HG02943 (cell line): Measurements from ENCODE around the gene CMTM8.

Source experiments
- ATAC-seq: cut with Tn5 transposase; IDR thresholded peaks from one replicate; pipeline ENCODE4 v1.9.1; 2021; ENCODE audit warnings: mild to moderate bottlenecking, low read depth, moderate library complexity; ENCODE audit not compliant: unreplicated experiment

CMTM8 gene

DNA sequence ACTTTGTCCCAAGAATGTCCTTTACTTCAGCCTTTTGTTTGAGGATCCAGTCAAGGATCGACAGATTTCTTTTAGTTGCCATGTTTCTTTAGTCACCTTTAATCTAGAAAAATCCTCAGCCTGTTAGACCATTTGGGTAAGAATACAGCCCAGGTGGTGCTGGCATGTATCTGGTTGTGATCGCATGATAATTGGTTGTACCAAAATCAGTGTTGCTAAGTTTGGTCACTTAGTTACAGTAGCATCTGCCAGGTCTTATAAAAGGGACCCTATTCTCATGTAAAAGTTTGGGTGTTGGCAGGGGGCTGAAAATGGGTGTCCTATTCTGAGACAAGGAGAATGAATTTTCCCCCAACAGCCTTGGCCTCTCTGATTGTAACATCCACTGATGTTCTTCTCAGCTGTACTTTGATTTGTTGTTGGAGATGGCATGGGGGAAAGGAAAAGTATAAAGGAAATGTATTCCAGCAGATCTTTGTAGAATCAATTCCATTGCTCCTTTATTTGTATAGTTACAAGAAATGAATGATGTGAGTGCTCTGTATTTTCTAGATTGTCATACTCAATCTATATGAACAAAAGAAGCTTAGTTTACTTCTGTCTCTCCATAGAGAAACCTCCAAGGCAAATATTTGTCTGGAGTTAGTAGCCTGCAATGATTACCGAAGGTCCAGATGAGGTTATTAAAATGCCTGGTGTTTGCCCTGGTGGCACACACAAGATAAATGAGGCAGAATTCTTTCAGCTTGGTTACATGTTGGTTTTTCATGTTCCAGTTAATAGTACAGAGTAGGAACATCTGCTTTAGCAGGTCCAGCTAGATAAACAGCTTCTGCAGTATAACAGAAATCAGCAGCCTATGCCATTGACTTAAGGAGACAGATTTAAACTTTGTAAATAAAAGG lies 65.7 kb downstream of the CMTM8 start:
- ATAC-seq: no peak

DNA sequence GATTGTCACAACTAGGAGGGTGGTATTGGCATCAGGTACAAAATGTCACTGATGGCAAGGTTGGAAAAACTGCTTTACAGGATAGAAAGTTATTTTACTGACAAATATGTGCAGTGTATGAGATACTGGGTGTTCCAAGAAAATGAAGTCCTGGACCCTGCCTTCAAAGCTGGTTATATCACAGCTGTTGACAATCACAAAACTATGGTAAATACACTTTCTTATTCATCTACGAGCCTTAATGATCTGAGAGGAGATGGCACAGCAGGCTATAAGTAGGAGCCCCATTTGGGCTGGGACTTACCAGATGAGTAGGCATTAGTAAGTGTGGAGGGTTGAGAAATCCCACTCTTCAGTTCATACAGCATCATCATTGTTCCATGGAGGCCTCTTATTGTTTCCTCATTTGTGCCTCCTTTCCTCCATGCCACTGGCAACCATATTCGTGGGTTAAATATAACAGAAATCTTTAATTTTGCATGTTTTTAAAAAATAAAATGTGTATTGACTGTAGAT lies 66.9 kb downstream of the CMTM8 start:
- no peak for ATAC-seq

DNA sequence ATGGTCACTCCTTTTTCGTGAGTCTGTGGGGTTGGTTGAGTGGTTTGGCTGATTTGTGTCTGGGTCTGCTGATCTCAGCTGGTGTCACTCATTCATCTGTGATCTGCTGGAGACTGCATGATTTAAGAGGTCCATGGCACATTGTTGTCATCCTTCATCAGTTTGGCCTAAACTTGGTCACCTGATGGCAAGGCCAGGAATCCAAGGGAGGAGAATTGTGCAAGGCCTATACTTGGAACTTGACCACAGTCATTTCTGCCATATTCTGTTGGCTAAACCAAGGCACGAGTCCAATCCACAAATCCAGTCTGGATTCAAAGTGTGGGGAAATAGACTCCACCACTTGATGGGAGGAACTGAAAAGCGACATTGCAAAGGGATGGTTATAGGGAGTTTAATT lies 67.6 kb downstream of the CMTM8 start:
- ATAC-seq: no peak

DNA sequence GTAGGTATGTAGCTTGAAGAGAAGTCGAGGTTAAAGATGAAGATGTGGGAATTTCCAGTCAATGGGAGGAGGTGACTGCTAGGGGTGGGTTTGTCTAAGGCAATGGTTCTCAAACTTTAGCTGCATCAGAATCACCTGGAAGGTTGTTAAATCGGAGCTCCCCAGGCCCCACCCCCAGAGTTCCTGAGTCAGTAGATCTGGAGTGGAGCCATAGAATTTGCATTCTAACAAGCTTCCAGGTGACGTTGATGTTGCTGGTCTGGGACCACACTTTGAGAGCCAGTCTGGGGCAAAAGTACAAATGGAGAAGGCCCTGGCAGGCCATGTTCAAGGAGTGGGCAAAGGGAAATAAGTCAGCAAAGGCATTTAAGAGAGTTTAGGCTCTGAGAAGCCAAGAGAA lies 69.1 kb downstream of the CMTM8 start:
- ATAC-seq: no peak

GRCh38 chr3:32308378-32308777 lies 69.9 kb downstream of the CMTM8 start:
- no peak for ATAC-seq

DNA sequence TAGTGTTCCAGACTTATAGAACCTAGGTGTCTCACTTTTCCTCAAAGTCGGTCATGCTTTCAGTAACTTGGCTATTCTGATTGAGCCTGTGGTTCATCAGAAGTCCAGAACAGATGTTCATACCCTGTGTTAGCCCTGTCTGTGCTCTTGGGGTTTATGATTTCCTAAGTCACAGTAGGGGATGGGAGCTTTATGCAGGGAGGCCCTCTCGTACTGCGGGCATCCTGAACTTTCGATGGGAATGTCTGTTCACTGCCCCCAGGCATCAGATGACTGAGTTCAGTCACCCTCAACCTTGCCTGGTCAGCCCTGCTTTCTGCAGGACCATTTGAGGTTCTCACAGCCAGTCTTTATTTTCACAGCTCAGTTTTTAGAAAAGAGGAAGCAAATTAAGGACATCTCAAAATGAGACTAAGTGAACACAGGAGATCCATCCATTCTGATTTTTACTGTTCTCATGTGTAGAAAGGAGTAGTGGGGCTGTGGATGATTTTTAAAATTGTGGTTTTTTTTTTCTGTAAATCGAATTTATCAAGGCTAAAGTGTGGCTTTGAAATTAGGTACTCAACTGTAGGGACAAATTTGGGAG lies 71.3 kb downstream of the CMTM8 start:
- ATAC-seq: no peak

GRCh38 chr3:32310336-32310735 lies 71.9 kb downstream of the CMTM8 start:
- ATAC-seq: no peak

DNA sequence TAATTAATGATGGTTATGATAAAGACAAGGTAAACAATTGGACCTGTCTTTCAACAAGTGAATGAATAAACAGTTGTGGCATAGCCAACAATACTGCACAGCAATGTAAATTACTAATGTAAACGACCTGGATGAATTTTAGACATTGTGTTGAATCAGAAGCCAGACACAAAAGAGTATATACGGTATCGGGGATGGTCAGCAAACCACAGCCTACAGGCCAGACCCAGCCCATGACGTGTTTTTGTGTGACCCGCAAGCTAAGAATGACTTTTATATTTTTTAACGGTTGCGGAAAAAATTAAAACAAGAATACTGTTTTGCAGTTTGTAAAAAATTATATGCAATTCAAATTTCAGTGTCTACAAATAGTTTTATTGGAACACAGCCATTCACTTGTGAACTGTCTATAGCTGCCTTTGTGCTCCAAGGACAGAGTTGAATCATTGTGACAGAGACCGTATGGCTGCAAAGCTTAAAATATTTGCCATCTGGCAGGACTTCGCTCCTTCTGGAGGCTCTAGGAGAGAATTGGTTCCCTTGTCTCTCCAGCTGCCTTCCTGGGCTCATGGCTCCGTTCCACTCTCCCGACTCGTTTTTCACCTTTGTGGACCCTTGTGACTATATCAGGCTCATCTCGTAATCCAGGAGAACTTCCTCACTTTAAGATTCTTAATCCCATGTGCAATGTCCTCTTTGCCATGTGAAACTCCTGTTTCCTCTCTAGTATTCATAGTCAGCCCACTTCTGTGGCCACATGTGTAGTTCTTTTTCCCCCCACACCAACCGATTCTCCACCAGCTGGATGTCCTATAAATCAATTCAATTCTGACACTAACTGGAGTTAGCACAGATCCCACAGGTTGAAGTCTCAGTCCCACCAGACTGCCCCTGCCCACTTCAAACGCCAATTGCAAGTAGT lies 72.7 kb downstream of the CMTM8 start:
- no peak for ATAC-seq

- ATAC-seq: no peak
Observed at GRCh38 chr3:32312251-32312650, 73.8 kb downstream of the CMTM8 start.

- no peak for ATAC-seq
Observed at GRCh38 chr3:32313169-32313568, 74.7 kb downstream of the CMTM8 start.

DNA sequence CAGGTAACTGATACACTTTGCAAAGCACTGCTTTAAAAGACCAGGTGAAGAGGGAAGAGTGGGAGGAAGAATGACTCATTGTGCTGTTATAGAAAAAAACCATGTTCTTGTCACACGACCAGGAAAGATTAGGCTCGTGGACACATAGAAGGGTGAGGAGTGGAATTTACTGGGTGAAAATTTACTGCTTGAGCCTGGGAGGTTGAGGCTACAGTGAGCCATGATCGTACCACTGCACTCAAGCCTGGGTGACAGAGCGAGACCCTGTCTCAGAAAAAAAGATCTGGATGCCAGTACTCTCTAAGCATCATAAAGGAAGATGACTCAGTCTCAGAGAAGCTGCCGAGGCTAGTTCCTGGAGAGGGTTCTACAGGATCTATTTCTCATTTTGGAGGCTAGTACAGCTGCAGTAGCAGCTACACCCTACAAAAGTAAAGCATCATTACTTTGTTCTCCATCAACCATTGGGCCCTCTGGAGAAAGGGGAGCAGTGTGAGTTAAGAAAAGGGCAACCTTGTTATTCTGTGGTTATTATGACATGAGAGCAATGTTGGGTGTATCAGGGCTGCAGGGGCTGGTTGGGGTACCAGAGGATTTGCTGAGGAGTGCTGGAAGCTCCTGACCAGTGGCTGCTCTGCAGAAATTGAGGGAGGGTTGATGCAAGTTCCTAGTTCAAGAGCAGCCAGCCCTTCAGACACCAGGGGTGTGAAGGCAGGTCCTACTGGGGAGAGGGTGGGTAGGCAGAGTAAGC lies 75.4 kb downstream of the CMTM8 start:
- ATAC-seq: no peak

DNA sequence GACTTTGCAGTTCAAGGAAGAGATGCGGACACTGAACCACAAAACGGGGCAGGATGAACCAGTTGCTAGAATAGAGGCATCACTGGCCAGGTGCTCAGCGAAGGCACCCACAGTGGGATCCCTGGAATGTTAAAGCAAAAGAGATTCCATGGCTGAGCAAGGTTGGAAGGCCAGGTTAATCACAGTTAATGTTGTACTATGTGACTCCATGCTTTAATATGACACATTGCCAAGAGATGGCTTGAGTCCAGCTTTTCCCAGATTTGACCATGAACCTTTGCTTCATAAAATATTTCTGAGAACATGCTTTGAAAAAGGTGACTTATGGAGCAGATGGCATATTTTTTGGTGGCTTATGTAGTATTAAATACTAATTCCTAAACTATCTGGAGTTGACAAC lies 77.0 kb downstream of the CMTM8 start:
- ATAC-seq: no peak

DNA sequence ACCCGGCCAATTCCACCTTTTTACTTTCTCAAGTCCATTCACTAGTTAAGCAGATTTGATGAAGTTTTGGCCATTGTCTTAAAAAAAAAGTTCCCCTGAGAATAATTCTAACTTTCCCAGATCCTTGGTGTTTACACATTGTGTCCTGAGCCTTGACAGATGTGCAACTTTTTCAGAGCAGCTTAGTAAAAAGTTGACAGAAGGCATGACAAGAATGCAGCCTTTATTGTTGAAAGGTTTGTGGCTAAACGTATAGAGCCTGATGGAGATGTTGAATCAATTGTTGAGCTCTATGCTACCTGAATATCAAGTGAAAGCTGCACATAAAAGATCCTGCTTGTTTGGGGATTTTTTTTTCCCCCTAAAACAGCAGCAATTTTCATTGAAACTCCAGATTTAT lies 77.8 kb downstream of the CMTM8 start:
- no peak for ATAC-seq

GRCh38 chr3:32316976-32317375 lies 78.5 kb downstream of the CMTM8 start:
- no peak for ATAC-seq

DNA sequence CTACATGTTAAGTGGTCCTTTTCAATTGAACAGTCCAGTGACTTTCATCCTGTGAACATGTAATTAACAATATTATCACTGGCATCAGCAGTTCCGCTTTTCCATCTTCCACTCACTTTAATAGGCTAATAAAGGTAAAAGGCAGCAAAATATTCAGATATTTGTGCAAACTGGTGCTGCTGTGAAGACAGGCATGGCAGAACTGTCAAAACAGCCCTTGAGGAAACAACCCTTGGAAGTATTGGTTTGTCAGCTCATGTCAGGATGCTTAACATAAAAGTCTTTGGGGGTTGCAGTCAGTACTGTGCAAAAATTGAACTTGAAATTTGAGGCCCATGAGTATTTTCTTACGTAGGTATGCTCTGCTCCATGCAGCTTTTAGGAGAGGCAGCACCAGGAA lies 81.1 kb downstream of the CMTM8 start:
- no peak for ATAC-seq

- no peak for ATAC-seq
Observed at GRCh38 chr3:32320080-32320479, 81.6 kb downstream of the CMTM8 start.

GRCh38 chr3:32321095-32321790 lies 82.8 kb downstream of the CMTM8 start:
- ATAC-seq: no peak

- ATAC-seq: no peak
Observed at GRCh38 chr3:32322311-32322710, 83.8 kb downstream of the CMTM8 start.

GRCh38 chr3:32323604-32324003 lies 85.1 kb downstream of the CMTM8 start:
- ATAC-seq: no peak

DNA sequence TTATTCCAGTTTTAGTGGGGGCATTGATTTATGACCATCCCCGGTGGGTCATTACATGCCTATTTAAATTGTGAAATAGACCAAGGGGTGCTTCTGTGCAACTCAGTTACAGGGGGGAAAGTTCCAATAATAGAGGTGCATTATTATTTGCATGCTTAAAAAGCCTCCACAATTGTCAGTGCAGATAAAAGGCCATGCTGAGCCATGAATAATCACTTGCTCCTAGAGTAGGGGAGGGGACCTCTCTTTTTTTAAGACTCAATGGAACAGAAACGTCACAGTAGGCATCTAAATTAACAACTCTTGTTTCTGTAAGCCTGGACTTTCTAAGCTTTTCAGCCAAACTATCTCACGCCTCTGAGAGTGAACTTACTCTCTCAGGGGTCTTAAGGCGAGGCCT lies 86.7 kb downstream of the CMTM8 start:
- ATAC-seq: no peak
